ENCODE measurements around the gene MDGA2.

GRCh38 chr14:47665337-47666134 is 9.9 kb downstream of the MDGA2 start:
- TF ChIP-seq CTCF (IDR thresholded peaks at IDR 0.05) (no peak), POLR2AphosphoS5 (IDR thresholded peaks at IDR 0.05) (no peak), POLR2A (IDR thresholded peaks at IDR 0.05) (no peak)

All from upper lobe of left lung (tissue), 4 donors.